GM13976 (cell line): ENCODE measurements around the gene BTBD9.

Experiments
- DNase-seq: peaks from one replicate; pipeline ENCODE4 v3.0.0; 2012; ENCODE audit warnings: low spot score
- CTCF ChIP-seq: IDR thresholded peaks from 2 replicates; pipeline ENCODE4 v1.5.1; 2012; ENCODE audit warnings: borderline replicate concordance, mild to moderate bottlenecking; ENCODE audit not compliant: insufficient read depth; ENCODE audit errors: extremely low read depth, missing control alignments, control extremely low read depth
- in situ Hi-C: fragments of 300-500 bp; cut with MboI; formaldehyde crosslinking; loops from one replicate; pipeline ENCODE4 v1.12.0; 2022; ENCODE audit warnings: low sequenced_read_pairs, mixed read lengths, inconsistent platforms; ENCODE audit not compliant: unreplicated experiment

Gene BTBD9

GRCh38 chr6:38502423-38502822, 137.3 kb downstream of the BTBD9 start:
- no peak for TF ChIP-seq CTCF
- in situ Hi-C loops, result no loop called here
- DNase-seq, result no peak

- in situ Hi-C loops, result no loop called here
- no peak for DNase-seq
- TF ChIP-seq CTCF, result no peak
These were observed 137.8 kb downstream of the BTBD9 start for GRCh38 chr6:38501931-38502330.

- in situ Hi-C loops, result loop anchor here (10.0 kb wide), 2 partner anchors 465 to 795 kb away; no protein-coding TSS in a partner anchor
- no peak for TF ChIP-seq CTCF
- DNase-seq, result no peak
These were observed 140.1 kb downstream of the BTBD9 start for GRCh38 chr6:38499529-38500096.

- in situ Hi-C loops, result loop anchor here (10.0 kb wide), 2 partner anchors 464 to 794 kb away; no protein-coding TSS in a partner anchor
- TF ChIP-seq CTCF, result no peak
These were observed 140.8 kb downstream of the BTBD9 start for GRCh38 chr6:38498805-38499445.

GRCh38 chr6:38498085-38498484, 141.6 kb downstream of the BTBD9 start:
- no peak for TF ChIP-seq CTCF
- DNase-seq, result no peak
- in situ Hi-C loops, result loop anchor here (10.0 kb wide), 2 partner anchors 463 to 793 kb away; no protein-coding TSS in a partner anchor

More at GRCh38 chr6:38498805-38499445, 140.8 kb downstream of the BTBD9 start:
- DNase-seq, result no peak

GRCh38 chr6:38497546-38497945, 142.2 kb downstream of the BTBD9 start:
- in situ Hi-C loops, result loop anchor here (10.0 kb wide), 2 partner anchors 463 to 793 kb away; no protein-coding TSS in a partner anchor
- TF ChIP-seq CTCF, result no peak
- DNase-seq, result no peak
